Prostate gland (tissue), 2 donors: Measurements from ENCODE around the gene DVL3.

Experiments
- POLR2A ChIP-seq: fragments of 450-650 bp; IDR thresholded peaks from one replicate; pipeline ENCODE4 v1.6.1; 2016; ENCODE audit warnings: antibody characterized with exemption, mild to moderate bottlenecking
- TF ChIP-seq, protein P1 (sequence below), 4 experiments: fragments of 200-600 bp in 2 of 4; fragments of 450-650 bp in 2 of 4; sonication (generic) in 2 of 4; IDR thresholded peaks; 1 replicate in 3 of 4; 2 replicates in 1 of 4; pipeline ENCODE4 v1.5.1; 2016 to 2019; ENCODE audit warnings: antibody characterized with exemption in 4 of 4, mild to moderate bottlenecking in 2 of 4, moderate library complexity in 2 of 4

DNA sequence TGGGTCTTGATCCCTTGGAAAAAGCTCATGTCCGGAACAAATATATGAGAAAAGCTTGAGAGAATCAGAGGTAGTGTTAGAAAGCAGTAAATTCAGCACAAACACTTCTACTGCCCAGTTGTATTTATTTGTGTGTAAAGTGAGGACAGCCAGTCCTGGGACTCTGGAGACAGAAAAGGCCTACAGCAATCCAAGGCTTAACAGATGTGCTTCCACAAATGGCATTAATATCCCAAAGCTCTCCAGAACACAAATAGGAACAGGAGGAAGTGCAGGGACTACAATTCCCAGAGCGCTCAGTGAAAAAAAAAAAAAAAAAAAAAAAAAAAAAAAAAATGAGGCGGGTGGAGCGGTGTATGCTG, 19.1 kb downstream of the DVL3 start:
- TF ChIP-seq, protein P1, sequence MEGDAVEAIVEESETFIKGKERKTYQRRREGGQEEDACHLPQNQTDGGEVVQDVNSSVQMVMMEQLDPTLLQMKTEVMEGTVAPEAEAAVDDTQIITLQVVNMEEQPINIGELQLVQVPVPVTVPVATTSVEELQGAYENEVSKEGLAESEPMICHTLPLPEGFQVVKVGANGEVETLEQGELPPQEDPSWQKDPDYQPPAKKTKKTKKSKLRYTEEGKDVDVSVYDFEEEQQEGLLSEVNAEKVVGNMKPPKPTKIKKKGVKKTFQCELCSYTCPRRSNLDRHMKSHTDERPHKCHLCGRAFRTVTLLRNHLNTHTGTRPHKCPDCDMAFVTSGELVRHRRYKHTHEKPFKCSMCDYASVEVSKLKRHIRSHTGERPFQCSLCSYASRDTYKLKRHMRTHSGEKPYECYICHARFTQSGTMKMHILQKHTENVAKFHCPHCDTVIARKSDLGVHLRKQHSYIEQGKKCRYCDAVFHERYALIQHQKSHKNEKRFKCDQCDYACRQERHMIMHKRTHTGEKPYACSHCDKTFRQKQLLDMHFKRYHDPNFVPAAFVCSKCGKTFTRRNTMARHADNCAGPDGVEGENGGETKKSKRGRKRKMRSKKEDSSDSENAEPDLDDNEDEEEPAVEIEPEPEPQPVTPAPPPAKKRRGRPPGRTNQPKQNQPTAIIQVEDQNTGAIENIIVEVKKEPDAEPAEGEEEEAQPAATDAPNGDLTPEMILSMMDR (IDR thresholded peaks at IDR 0.05): no peak
- TF ChIP-seq POLR2A: no peak
